GF-D8 (cell line): ENCODE results near the gene AFAP1L1.

Experiments used
- DNase-seq: peaks from one replicate; lab custom pipeline; 2025; lab: John Stamatoyannopoulos, UW

AFAP1L1 gene

DNA sequence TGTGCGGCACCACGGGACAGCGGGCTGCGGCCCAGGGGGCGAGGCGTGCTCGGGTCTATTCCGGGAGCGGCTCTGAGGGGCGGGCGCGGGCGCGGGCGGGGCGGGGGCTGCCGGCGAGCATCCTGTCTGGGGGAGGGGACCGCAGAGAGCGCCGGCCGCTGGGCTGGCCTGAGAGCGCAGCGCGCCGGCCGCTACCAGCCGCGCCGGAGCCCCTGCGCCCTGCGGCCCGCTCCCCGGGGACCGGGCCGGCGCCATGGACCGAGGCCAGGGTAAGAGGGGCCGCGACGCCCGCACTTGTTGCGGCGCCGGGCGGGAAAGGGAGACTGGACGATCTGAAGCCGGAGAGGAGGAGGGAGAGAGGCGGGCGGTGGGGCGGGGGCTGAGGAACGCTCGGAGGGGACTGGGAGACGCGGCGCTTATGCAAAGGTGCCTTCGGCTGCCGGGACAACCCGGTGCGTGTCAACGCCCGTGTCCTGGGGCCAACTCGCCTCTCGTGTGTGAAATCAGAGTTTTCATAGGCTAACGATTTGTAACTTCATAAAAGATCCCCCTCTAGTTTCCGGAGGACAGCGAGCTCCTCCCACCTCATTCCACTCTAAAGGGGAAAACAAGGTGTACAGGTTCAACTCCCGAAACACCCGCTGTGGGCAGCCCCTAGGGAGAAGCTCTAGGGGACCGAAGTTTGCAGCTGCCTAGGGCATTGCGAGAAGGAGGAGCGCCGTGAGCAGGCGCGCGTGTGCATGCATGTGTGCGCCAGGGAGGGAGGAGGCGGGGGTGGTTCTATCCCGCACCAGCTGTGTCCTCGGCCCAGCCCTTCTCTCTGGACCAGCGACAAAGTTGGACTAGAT, at the start of gene AFAP1L1:
Gene AFAP1L1 (plus strand): TSS at position 144 of the 848 bp plus-strand sequence. CDS start 110 bp downstream, at position 254.
- no peak for DNase-seq

DNA sequence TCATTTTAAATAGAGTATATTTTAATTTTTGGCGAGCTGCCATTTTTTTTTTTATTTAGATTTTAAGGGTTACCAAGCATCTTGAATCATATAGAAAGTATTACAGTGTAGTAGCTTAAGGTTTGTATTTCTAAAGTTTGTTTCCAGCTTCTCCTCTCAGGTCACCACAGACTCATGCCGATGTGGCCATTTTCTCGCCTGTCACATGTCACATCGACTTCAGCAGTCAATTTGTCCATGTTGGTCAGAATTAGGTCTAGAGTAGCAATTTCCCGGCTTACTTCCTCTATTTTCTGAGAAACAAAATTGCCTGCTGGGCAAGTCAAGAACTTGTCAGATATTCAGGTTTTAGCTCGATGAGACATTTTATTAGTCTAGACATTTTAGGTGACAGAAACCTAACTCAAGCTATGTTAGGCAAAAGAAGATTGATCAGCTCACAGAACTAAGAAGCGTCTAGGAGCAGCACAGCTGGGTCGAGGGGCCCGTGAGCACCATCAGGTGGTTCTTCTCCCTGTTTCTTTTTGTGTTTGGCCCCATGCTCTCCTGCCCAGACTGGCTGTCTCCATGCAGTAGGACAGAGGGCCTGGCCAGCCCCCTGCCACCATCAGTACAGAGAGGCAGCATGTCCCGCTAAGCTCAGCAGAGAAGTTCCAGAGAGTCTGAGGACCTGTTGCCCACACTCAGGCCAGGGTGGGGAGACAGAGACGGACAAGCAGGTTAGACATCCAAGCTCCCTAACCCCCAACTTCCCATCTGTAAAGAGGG, 48.4 kb upstream of the AFAP1L1 start:
- no peak for DNase-seq

DNA sequence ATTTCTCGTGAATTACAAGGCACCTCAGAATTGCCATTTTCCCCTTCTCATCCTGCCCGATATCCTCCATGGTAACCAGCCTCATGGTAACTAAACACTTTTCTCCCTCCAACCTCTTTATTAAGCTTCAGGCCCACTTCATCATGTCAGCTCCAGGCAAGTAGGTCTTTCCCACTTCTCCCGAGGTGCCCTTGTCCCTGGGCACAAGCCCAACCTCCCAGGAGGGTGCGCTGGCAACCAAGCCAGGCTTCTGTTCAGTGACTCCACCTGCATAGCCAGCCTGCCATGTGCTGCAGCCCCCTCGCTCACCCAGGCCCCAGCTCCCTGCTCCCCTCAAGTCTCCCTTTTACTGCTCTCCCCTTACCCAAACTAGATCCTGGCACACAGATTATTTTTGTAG, 47.4 kb upstream of the AFAP1L1 start:
- no peak for DNase-seq

DNA sequence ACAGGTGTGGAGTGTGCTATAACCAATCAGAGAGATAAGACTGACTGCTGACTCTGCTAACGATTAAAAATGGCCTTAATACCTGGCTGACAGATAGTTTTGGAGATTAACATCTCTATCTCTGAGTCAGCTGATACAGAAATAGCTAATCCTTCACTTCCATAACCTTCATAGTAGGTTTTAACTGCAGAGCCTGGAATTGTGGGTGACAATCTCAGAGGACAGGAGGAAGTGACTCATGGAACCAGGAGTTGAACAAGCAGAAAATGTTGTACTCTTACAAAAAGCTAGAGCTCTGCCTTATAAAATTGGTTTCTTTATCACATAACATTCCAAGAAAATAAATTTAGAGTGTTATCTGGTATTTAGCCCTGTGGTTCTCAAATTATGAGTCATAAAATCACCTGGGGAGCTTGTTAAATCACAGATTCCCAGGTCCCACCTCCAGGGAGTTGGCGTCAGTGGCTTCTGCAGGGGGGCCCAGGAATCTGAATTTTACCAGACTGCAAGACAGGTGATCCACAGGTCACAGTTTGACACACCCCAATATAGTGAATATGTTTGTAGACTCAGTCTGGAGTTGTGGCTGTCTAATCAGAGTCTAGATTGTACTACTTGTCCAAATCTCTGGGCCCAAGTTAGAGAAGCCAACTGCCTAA, 44.4 kb upstream of the AFAP1L1 start:
- no peak for DNase-seq

DNA sequence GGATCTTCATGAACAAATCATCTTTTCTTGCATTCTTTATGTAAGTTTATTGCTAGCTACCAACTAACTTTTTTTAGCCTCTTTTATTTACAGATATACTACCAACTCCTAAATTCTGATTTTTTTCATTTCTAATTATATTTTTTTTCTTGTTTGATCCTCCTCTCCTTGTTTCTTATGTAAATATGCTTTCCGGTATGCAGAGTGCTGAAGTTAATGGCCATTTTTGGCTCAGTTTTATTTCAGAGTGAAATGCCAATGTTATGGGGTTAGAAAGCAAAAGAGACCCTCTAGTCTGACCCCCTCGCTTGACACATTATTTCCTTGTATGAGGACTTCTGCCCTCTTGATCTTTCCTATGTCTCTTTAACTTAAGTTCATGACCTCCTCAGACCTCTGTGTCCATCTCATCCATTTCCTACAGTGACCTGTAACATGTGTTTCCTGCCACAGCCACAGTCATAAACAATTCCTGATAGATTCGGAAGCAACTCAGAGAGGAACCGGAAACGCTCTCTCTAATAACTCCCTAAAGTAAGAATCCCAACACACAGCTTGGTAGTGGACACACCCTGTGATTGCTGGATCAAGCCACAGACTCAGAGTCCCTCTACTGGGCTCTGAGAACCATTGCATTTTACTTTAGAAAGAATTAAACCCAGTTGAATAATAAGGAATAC, 42.9 kb upstream of the AFAP1L1 start:
- no peak for DNase-seq

DNA sequence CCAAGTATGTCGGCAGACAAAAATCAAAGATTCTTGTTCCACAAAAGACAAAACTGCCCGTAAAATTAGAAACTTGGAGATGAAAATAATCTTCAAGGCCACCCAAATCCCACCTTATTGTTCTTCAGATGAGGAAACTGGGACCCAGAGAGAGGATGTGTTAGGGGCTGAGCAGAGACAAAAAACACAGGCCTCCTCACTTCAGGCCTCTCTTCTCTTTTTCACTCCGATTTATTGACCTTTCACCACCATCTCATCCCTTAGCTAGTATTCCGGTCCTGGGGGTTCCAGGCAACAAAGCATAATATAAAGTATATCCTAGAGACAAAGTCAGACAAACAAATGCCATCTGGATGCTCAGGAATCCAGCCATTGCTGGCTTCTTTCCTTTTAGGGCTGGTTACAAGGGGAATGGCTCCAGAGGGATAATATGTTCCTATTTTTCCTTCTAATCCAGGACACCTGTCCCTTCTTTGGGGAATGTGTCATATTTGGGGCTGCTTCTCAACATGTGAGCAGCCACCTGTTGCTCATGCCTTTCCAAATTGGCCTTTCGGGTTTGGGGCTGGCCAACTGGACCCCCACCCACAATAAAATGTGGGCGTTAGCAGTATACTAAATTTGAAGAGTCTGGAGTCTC, 42.2 kb upstream of the AFAP1L1 start:
- DNase-seq: no peak

DNA sequence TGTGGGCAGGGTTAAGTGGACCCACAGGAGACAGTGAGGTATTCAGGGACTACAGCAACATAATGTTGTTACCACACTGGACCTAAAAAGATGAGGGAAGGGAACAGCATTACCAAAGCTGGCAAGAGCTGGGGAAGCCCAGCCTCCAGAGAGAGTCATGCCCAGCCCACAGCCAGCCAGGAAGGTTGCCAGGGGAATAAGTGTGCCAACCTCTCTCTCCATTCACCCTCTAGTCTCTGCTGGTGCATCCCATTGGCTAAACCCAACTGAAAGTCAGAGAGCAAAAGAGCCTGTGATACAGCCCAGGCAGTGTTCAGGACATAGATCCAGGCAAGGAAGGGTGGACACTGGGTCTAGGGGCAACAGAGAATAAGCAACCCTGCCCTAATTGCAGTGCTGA, 35.8 kb upstream of the AFAP1L1 start:
- DNase-seq: no peak

DNA sequence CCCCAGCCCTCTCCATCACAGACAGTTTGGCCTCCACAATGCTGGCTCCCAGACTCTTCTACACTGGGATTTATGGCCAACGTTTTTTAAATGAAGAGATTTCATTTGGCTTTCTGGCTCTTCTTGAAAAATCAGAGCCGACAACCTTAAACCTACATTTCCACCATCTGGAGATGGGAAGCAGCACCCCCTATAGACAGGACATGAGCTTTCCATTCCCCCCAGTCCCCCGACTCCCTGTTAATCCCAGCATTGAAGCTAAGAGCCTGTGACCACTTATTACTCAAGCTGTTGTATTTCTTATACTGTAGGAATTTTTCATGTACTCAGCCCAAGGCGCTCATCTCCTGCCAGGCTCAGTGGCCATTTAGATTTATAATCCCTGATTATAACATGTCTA, 34.0 kb upstream of the AFAP1L1 start:
- no peak for DNase-seq

DNA sequence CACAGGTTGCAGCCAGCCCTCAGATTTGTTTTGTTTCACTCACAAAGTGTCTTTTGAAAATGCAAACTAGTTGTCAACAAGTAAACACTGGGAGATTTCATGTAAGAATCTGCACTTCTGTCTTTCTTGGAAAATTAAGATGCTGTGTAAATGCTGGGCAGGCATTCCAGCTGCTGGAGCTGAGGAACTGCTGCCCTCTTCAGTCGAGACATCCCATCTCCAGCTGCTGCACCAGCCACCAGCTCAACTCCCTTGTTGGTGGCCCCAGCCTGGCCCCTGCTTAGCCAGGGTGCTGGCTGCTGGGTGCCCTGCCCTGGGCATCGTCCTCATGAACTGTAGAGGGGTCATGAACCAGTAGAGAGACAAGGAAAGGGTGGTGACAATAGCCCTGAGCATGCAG, 33.1 kb upstream of the AFAP1L1 start:
- DNase-seq: no peak

DNA sequence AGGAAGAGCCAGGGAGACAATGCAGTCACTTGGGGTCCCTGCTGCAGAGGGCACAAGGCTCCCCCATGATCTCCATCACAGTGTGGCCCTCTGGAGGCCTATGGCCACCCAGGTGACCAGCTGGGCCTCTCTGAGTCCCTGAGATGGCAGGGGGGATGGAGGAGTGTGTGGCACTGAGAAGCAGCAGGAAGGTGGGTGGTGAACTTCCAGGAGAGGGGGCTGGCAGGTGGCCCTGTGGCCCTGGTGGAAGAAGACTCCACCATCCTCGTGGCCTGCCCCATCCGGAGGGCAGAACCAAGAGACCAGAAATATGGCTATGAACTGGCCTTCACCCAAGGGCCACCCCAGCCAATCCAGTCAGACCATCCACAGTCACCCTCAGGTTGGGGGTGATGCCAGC, 31.7 kb upstream of the AFAP1L1 start:
- DNase-seq: no peak

DNA sequence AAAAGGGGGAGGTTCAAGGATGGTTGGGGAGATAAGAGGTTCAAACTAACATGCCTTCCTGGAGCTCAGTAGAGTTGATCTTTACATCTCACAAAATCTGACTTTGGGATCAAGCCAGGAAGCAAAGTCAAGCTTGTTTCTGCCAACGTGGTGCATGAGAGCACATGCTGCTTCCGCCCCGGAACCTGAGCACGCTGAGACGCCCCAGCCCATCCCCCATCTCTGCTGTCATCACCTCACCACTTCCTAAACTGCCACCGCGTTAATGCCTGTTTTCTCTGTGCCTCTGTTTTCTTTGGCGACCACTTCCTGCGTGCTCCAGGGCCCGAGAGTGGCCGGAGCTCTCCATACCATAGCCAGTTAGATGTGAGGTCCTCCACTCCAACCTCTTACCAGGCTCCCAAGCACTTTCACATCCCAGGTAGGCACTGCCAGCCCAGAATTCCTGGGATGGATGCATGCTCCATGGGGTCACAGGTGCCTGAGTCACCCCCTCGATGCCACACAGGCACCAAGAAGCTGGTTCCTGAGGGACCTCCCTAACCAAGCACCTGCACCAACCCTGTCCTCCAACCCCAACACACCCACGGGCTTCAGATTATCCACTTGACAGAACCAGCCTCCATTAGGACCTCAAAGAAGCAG, 31.2 kb upstream of the AFAP1L1 start:
- peak; percentile 67 for DNase-seq

DNA sequence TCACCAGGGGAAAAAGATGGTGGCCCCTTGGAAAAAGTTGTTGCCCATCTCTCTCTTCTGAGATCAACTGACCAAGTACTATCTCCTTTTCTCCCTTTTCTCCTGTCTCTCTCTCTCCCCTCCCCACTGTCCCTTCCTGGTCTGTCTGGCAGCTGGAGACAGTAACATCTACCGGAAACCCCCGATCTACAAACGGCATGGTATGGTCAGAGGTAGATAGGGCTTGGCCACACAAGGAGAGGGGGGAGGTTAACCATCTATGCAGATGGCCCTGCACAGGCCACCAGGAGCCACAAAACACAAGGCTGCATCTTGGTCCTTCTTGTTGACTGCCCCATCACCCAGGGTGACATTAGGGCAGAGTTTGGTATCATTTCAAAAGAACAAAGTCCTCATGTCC, 29.3 kb upstream of the AFAP1L1 start:
- DNase-seq: no peak

DNA sequence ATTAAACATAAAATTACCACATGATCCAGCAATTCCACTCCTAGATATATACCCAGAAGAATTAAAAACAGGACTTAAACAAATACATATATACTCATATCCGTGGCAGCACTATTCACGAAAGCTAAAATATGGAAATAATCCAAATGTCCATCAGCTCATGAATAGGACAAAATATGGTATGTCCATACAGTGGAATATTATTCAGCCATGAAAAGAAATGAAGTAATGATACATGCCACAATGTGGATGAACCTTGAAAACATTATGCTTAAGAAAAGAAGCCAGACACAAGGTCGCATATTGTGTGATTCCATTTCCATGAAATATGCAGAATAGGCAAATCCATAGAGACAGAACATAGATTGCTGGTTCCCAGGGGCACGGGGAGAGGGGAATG, 24.8 kb upstream of the AFAP1L1 start:
- no peak for DNase-seq

DNA sequence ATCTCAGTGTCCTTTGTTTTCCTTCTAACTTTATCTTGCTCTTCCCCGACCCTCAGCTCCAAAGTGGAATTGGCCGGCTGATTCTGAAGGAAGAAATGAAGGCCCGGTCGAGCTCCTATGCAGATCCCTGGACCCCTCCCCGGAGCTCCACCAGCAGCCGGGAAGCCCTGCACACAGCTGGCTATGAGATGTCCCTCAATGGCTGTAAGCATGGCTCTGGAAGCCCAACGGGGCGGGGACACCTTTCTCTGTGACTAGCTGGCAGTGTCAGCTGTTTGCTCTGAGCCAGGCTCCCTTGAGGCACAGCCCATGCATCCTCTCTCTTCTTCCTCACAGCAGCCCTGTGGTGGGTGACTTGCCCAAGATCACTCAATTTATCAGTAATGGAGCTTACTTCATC, 23.9 kb upstream of the AFAP1L1 start:
- DNase-seq: no peak

DNA sequence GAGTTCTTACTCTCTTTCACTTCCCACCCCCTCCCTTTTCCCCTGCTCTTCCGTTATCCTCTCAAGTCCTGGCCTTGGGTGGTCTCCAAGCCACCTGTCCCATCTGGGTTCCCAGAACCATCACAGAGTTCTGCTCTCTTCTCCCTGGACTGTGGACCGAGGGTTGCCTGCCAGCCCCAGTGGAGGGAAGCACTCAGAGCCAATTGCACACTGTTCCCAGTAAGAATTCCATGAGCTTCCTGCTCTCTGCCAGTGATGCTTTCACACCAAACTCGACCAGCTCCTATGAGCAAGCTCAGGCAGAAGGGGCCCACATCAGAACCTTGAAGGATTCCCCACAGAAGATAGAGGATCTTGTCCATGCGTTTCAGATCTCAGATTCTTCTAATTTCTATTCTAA, 20.1 kb upstream of the AFAP1L1 start:
- DNase-seq: no peak

DNA sequence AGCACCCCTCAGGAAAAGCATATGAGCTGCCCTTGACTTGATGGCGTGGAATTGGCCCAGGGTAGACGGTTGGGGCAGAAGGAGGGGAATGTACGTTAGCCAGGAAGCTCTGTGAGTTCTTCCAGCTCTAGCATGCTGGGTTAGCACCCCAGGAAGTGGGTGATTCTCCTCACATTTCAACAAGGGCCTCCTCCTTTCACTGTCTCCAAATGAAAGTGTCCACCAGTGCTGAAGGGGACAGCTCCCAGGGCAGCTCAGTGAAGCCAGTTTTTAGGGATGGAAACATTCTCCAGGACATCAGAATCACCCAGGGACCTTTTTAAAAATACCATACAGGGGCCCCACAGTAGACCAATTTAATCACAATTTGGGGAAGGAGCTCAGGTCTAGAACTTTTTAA, 17.2 kb upstream of the AFAP1L1 start:
- DNase-seq: no peak

DNA sequence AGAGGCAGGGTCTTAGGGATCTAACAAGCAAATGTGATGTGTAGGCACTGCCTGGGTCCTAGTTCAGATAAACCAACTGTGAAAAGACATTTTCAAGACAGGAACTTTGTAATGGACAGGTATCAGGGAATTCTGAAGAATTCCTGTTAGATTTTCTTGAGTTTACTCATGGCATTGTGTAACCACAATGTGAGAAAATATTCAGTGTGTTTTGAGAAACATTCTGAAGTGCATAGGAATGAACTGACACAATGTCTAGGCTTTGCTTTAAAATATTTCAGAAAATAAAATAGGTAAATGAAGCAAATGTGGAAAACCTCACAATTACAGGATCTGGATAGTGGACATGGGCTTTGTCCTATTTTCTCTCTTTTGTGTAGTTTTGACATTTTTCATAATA, 15.2 kb upstream of the AFAP1L1 start:
- DNase-seq: no peak

DNA sequence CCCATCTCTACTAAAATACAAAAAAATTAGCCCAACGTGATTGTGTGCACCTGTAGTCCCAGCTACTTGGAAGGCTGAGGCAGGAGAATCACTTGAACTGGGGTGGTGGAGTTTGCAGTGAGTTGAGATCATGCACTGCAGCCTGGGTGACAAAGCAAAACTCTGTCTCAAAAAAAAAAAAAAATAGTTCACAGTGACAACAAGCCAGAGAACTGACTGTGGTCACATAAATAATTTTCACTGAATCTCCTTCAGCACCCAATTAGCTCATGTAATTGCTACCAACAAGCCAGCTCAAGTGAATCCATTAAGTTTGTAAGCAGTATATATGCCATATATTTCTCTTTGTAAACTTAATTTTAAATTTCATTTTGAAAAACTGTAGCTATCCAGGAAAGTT, 14.5 kb upstream of the AFAP1L1 start:
- DNase-seq: no peak

DNA sequence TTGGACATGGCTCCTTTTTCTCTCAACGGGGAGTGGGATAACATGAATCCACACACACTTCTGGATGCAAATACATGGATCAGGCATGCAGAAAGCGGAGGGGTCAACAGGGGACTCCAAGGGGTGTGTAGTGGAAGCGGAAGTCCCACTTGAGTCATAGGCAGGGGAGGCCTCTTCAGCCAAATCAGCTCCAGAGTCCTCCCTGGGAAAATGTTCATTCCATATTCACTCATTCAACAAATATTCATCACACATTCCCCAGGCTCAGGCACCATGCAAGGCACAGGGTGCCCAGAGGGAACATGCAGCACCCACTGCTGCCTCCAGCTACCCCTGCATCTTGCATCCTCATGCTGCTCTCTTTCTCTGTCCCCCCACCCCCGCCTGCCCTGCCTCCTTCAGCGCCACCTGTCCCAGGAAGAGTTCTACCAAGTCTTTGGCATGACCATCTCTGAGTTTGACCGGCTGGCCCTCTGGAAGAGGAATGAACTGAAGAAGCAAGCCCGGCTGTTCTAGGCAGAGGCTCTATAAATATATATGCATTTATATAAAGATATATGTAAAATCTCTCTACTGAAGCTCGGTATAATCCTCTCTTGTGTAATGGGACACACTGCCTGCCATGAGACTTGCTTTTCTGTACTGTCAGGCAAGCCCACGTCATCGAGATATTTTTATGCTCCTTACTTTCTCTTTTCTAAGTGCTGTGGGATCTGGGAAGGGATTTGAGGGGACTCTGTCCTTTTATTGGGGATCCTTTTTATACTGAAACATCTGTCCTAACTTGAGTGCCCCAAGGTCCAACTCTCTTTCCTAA, 13.6 kb upstream of the AFAP1L1 start:
- DNase-seq: no peak

DNA sequence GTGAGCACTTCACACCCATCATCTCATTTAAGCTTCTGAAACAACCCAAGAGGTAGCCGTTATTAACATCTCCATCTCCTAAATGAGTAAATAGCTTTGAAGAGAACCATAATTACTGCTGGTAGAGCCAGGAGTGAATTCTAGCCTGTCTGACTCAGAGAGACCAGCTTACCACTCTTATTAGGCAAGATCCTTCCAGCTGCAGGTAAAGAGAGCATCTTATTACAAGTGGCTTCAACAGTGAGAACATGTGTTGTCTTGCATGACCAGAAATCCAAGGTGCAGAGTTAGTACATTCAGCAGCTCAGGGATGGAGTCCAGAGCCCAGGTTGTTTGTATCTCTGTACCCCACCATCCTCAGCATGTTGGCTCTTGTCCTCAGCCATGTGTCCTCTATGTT, 10.9 kb upstream of the AFAP1L1 start:
- DNase-seq: no peak
